ENCODE results near the gene PLEKHG7. TPM values are rescaled to one million over a fixed set of nuclear protein-coding genes. Genes with fewer than 3 reads are reported as not detected.

PLEKHG7 gene
- total RNA-seq, 2 experiments from 2014 or later = not detected

DNA sequence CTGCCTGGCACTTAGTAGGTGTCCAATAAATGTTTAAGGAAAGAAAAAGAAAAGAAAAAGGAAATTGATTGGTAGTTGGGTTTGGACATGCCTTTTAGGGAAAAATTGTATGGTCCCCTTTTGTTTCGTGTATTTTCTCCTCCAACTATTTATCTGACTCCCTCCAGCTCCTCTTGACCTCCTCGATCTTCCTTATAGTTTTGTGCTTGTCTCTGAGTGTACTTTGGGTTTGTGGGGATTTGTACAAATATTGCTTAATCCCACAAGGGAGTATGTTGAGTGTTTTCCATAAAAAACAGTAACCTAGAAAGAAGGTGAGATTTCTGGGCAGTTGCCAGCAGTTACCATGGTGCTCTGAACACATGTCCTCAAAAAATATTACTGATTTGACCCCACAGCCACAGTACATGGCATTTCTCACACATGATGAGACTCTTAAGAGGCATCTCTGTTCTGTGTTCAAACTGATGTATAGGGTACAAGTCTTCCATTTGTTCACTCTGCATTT, 15.7 kb downstream of the PLEKHG7 start:
- intact Hi-C loops (cut with micrococcal nuclease) = no loop called here
- H3K27me3 Mint-ChIP-seq (ENCODE audit: low read depth) = peaks cover 2% of the 10 kb centered on the region
- no peaks in the 10 kb centered on the region for H3K4me1 Mint-ChIP-seq (ENCODE audit: low read depth)
- no peak for DNase-seq
- no peaks in the 10 kb centered on the region for H3K36me3 Mint-ChIP-seq (ENCODE audit: low read depth)
- CTCF ChIA-PET = no interaction called here
- no peaks in the 10 kb centered on the region for H3K9me3 Mint-ChIP-seq
- H3K27ac Mint-ChIP-seq = no peak overlapping the region
- H3K4me3 Mint-ChIP-seq = no peak overlapping the region

DNA sequence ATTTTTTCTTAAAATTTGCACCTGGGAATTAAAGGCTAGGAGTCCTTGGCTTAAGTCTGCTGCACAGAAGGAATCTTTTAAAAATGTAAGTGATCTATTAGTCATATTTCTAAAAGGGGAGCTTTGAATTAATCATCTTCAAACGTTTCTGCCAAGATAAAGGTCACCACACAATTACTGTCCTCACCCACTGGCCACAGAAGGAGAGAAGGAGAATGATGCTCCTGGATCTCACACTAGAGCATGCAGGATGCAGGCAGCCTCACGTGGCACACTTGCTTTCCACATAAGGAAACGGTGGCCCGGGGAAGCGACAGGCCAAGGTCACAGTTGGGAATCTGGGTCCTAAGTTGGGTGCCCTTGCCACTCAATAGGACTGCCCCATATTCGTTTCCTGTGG, 16.9 kb downstream of the PLEKHG7 start:
- H3K27ac Mint-ChIP-seq = no peak overlapping the region
- H3K4me1 Mint-ChIP-seq (ENCODE audit: low read depth) = no peaks in the 10 kb centered on the region
- intact Hi-C loops (cut with micrococcal nuclease) = no loop called here
- peaks cover 4% of the 10 kb centered on the region for H3K9me3 Mint-ChIP-seq
- H3K4me3 Mint-ChIP-seq = no peak overlapping the region
- CTCF ChIA-PET = interaction anchor here (0.6 kb wide), 1 partner anchor 1205 kb away, joined by 3 read pairs; no protein-coding TSS in a partner anchor
- H3K27me3 Mint-ChIP-seq (ENCODE audit: low read depth) = peaks cover 2% of the 10 kb centered on the region
- no peak for DNase-seq
- H3K36me3 Mint-ChIP-seq (ENCODE audit: low read depth) = no peaks in the 10 kb centered on the region

DNA sequence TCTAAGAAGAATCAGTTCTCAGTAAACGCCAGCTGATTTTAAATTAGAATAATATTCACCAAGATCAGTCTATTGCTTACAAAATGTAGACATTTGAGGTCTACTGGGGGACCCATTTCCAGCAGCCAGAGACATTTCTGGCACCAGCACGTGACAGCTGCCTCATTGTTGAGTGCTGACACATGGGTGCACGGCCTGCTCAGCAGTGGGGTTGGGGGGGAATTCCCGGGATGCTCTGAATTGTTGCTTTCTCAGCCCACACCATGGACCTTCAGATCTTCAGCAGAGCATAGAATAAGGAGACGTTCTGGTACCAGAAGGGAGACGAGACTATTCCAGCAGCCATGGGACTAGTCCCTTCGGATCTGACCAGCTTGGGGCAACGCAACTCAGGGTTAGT, 18.3 kb downstream of the PLEKHG7 start:
- DNase-seq = no peak
- intact Hi-C loops (cut with micrococcal nuclease) = no loop called here
- CTCF ChIA-PET = no interaction called here
- H3K4me3 Mint-ChIP-seq = no peak overlapping the region
- no peaks in the 10 kb centered on the region for H3K36me3 Mint-ChIP-seq (ENCODE audit: low read depth)
- no peaks in the 10 kb centered on the region for H3K4me1 Mint-ChIP-seq (ENCODE audit: low read depth)
- H3K27me3 Mint-ChIP-seq (ENCODE audit: low read depth) = peaks cover 7% of the 10 kb centered on the region
- no peak overlapping the region for H3K27ac Mint-ChIP-seq
- peaks cover 11% of the 10 kb centered on the region for H3K9me3 Mint-ChIP-seq

DNA sequence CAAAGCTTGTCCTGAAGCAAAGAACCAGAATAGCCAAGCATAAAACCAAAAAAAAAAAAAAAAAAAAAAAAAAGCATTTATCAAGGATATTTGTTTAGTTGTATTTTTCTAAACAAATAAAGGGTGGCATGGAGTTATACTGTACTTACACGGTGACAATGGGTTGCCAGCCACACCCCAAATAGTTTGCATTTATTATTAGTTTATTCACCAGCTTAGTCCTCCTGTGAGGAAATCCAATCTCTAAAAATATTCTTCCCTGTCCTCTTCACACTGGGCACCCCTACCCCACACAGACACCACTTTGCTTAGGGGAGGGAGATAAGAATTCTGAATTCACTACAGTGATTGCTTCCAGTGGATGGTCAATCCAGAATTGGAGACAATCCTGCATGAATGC, 18.9 kb downstream of the PLEKHG7 start:
- Mint-ChIP-seq H3K27ac (no peak overlapping the region), H3K9me3 (peaks cover 11% of the 10 kb centered on the region), H3K4me1 (ENCODE audit: low read depth) (no peaks in the 10 kb centered on the region), H3K36me3 (ENCODE audit: low read depth) (no peaks in the 10 kb centered on the region), H3K27me3 (ENCODE audit: low read depth) (peaks cover 7% of the 10 kb centered on the region), H3K4me3 (no peak overlapping the region)
- no peak for DNase-seq
- CTCF ChIA-PET = no interaction called here
- intact Hi-C loops (cut with micrococcal nuclease) = no loop called here

DNA sequence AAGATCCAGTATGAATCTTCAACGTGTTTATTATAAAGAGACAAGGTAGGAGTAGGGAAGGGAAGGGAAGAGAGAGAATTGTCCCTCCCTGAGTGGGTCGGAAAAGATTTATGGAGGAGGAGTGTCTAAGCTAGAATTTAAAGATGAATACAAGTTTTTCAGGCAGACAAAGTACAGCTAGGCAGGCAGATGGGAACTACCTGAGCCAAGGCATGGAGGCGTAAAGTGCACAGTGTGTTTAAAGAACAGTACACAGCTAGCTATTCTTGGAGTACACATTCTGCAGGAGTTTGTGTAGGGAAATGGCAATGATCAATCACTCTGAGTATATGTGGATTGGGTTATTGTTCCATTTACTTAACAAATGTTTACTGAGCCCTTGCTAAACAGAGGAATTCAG, 20.1 kb downstream of the PLEKHG7 start:
- H3K4me3 Mint-ChIP-seq = no peak overlapping the region
- peaks cover 7% of the 10 kb centered on the region for H3K27me3 Mint-ChIP-seq (ENCODE audit: low read depth)
- CTCF ChIA-PET = interaction anchor here (1.0 kb wide), 1 partner anchor 58 kb away, joined by 3 read pairs; no protein-coding TSS in a partner anchor
- H3K4me1 Mint-ChIP-seq (ENCODE audit: low read depth) = no peaks in the 10 kb centered on the region
- no peak for DNase-seq
- no peak overlapping the region for H3K27ac Mint-ChIP-seq
- no peaks in the 10 kb centered on the region for H3K36me3 Mint-ChIP-seq (ENCODE audit: low read depth)
- peaks cover 11% of the 10 kb centered on the region for H3K9me3 Mint-ChIP-seq
- intact Hi-C loops (cut with micrococcal nuclease) = no loop called here

DNA sequence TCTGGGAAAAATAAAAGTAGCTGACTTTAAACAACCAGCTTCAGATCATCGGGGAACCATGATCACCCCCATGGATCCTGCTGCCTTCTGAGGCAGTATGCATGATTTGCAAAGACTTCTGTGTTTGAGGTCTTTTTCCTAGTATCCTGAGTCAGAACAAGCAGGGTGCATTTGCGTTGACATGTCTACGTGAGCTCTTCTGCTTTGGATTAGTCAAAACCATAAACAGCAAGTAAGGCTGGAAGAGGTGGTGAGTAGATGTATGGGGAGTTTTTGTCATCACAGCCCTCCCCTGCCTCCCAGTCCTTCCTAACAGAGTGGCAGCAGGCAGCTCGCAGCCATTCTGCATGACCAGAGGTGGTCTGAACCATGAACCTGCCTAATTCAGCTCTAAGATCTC, 24.1 kb downstream of the PLEKHG7 start:
- CTCF ChIA-PET = interaction anchor here (1.3 kb wide), 1 partner anchor 9 kb away, joined by 4 read pairs; no protein-coding TSS in a partner anchor
- no peak for DNase-seq
- Mint-ChIP-seq H3K27me3 (ENCODE audit: low read depth) (peaks cover 7% of the 10 kb centered on the region), H3K4me3 (no peak overlapping the region), H3K9me3 (peaks cover 11% of the 10 kb centered on the region), H3K4me1 (ENCODE audit: low read depth) (no peaks in the 10 kb centered on the region), H3K27ac (no peak overlapping the region), H3K36me3 (ENCODE audit: low read depth) (no peaks in the 10 kb centered on the region)
- intact Hi-C loops (cut with micrococcal nuclease) = no loop called here

DNA sequence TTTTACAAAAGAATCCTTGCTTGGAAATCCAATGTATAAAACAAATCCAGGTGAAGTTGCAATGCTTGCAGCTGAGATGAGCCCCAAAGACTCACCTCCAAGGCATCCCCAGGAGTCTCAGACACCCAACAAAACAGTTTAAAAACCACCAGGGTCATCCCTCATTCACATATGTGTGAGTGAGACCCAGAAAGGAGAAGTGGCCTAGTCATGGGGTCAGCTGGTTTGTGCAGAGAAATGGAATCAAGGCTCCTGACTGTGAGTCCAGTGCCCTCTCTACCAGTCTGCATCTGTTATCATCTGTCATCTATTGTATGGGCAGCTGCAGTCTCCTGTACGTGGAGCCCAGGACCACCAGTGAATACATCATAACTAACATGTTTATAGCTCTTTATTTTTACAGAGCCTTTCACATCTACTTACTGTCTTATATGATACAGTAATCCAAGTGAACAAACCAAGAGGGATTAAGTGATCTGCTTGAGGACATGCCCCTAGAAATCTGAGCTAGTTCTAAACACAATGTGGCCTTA, 27.1 kb downstream of the PLEKHG7 start:
- Mint-ChIP-seq H3K4me3 (no peak overlapping the region), H3K27me3 (ENCODE audit: low read depth) (peaks cover 9% of the 10 kb centered on the region), H3K27ac (no peak overlapping the region), H3K36me3 (ENCODE audit: low read depth) (no peaks in the 10 kb centered on the region), H3K9me3 (peaks cover 6% of the 10 kb centered on the region), H3K4me1 (ENCODE audit: low read depth) (no peaks in the 10 kb centered on the region)
- CTCF ChIA-PET = no interaction called here
- no peak for DNase-seq
- intact Hi-C loops (cut with micrococcal nuclease) = no loop called here

DNA sequence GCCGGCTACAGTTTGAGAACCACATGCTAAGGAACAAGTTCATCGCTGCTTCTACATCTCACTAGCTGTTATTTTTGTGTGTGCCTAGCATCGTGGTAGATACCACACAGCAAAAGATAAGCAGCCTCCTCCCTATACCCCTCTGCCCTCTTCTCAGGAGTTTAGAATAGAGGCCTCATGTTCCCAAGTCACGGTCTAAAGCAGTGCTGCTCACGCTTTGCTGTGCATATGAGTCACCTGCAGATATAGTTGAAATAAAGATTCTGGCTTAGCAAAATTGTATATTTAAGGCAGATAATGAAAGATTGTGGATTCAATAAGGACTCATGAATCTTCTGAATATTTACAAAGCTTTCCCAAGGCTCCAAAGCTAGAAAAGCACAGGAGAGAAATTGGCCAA, 28.0 kb downstream of the PLEKHG7 start:
- intact Hi-C loops (cut with micrococcal nuclease) = no loop called here
- no peak overlapping the region for H3K27ac Mint-ChIP-seq
- H3K4me1 Mint-ChIP-seq (ENCODE audit: low read depth) = peaks cover 2% of the 10 kb centered on the region
- no peak overlapping the region for H3K4me3 Mint-ChIP-seq
- CTCF ChIA-PET = no interaction called here
- H3K36me3 Mint-ChIP-seq (ENCODE audit: low read depth) = no peaks in the 10 kb centered on the region
- H3K27me3 Mint-ChIP-seq (ENCODE audit: low read depth) = peaks cover 7% of the 10 kb centered on the region
- no peaks in the 10 kb centered on the region for H3K9me3 Mint-ChIP-seq
- DNase-seq = no peak

DNA sequence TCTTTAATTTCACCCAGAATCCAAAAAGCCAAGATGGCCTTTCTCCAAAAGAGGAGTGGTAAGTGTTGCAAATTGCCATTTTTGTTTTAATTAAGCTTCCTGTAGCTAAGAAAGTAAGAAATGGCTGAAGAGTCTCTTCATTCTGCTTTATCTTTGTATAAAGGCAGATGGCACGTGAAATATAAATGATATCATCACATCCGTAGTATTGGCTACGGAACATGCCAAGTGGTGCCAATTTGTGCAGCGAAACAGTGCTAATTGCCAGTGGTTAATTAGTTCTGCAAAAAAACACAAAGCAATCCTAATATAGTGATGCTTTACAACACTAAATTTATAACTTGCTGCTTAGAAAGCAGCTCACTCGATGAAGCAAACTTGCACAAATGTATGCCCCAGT, 29.4 kb downstream of the PLEKHG7 start:
- Mint-ChIP-seq H3K4me1 (ENCODE audit: low read depth) (peaks cover 5% of the 10 kb centered on the region), H3K36me3 (ENCODE audit: low read depth) (no peaks in the 10 kb centered on the region), H3K27me3 (ENCODE audit: low read depth) (peaks cover 5% of the 10 kb centered on the region), H3K27ac (no peak overlapping the region), H3K4me3 (no peak overlapping the region), H3K9me3 (no peaks in the 10 kb centered on the region)
- intact Hi-C loops (cut with micrococcal nuclease) = no loop called here
- DNase-seq = no peak
- CTCF ChIA-PET = no interaction called here

DNA sequence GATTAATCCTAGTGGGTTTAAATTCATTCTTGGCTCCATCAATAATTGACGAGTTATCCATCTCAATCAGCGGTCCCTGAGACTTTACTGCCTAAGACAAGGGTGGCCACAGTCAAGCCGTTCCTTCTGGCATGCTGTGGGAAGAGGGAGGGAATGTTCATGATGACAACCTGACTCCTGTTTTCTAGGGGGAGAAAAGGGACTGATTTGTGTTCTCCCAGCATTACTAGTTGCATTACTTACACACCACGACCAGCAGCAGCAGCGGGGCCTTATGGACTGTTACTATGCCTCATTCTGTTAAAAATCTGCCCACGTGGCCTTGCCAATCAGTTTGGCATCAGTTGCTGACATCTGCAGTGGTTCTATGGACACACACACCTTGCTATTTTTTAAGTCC, 29.9 kb downstream of the PLEKHG7 start:
- H3K27me3 Mint-ChIP-seq (ENCODE audit: low read depth) = peaks cover 5% of the 10 kb centered on the region

DNA sequence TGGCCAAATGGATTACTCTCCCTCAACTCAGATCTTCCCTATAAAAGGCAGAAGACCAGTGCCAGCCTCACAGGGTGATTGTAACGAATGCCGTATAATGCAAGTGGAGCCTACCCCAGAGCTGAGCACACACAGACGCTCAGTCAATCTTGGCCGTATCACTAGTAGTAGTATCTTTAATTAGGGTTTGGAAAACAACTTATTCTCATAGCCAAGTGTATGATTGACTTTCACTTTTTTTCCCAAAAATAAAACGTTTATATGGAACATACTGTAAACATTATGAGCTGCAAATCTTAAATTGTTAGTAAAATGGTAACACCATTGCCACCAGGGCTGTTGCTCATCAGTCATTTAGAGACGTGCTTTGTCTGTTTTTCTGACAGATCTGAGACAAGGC, 30.4 kb downstream of the PLEKHG7 start:
- H3K4me1 Mint-ChIP-seq (ENCODE audit: low read depth) = peaks cover 5% of the 10 kb centered on the region
- H3K36me3 Mint-ChIP-seq (ENCODE audit: low read depth) = no peaks in the 10 kb centered on the region
- CTCF ChIA-PET = interaction anchor here (0.6 kb wide), 1 partner anchor 66 kb away, joined by 4 read pairs; no protein-coding TSS in a partner anchor
- H3K27me3 Mint-ChIP-seq (ENCODE audit: low read depth) = peaks cover 5% of the 10 kb centered on the region
- intact Hi-C loops (cut with micrococcal nuclease) = no loop called here
- no peak for DNase-seq
- H3K4me3 Mint-ChIP-seq = no peak overlapping the region
- H3K27ac Mint-ChIP-seq = no peak overlapping the region
- no peaks in the 10 kb centered on the region for H3K9me3 Mint-ChIP-seq

More for the DNA sequence above, 29.9 kb downstream of the PLEKHG7 start:
- Mint-ChIP-seq H3K4me1 (ENCODE audit: low read depth) (peaks cover 5% of the 10 kb centered on the region), H3K27ac (no peak overlapping the region), H3K9me3 (no peaks in the 10 kb centered on the region), H3K4me3 (no peak overlapping the region), H3K36me3 (ENCODE audit: low read depth) (no peaks in the 10 kb centered on the region)
- CTCF ChIA-PET = no interaction called here
- intact Hi-C loops (cut with micrococcal nuclease) = no loop called here
- no peak for DNase-seq

DNA sequence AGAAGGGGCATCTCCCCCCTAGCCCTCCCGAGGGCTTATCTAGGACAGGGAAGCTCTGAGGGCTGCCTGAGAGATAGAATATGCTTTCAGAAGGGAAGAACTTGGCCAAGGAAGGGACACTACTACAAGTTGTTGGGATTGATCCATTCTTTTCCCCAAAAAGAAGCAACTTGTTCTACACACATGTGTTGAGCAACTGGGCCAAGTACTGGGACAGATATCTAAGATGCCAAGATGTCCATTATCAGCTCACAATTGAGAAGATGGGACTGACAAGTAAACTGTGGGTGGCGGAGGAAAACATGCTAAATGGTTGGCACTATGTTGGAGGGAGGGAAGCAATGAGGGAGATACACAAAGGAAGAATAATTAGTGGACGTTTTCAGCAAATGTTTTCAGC, 30.9 kb downstream of the PLEKHG7 start:
- intact Hi-C loops (cut with micrococcal nuclease) = no loop called here
- Mint-ChIP-seq H3K9me3 (no peaks in the 10 kb centered on the region), H3K4me3 (no peak overlapping the region), H3K27ac (no peak overlapping the region), H3K4me1 (ENCODE audit: low read depth) (peaks cover 5% of the 10 kb centered on the region), H3K27me3 (ENCODE audit: low read depth) (peaks cover 5% of the 10 kb centered on the region), H3K36me3 (ENCODE audit: low read depth) (no peaks in the 10 kb centered on the region)
- no peak for DNase-seq
- CTCF ChIA-PET = interaction anchor here (0.6 kb wide), 1 partner anchor 67 kb away, joined by 4 read pairs; no protein-coding TSS in a partner anchor

DNA sequence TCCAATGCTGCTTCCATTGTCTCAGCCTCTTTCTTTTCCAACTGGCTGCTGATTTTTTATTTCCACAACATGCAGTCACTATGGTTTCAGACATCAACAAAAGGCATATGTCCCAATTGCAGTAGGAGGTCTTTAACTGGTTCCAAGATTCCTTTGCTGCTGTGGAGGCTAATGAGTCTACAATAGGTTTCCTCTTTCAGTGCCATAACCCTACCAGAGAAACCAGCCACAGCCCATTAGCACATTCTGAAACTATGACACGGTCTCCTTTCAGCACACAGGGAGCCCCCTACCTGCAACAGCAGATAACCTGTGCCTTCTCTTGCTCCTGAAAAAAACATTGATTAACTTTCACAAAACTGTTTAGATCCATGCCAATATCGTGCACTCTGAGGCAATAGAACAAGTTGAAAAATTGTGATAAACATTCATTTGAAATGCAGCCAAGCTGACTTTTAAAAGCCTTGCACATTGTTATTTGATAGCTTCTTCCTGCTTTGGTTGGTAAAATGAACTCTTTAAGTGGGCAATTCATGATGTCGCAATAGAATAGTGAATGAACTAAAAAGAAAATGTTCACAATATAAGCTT, 32.4 kb downstream of the PLEKHG7 start:
- H3K27ac Mint-ChIP-seq = no peak overlapping the region
- no peaks in the 10 kb centered on the region for H3K9me3 Mint-ChIP-seq
- H3K4me3 Mint-ChIP-seq = no peak overlapping the region
- intact Hi-C loops (cut with micrococcal nuclease) = no loop called here
- CTCF ChIA-PET = no interaction called here
- DNase-seq = peak; percentile 16
- H3K36me3 Mint-ChIP-seq (ENCODE audit: low read depth) = no peaks in the 10 kb centered on the region
- peaks cover 3% of the 10 kb centered on the region for H3K27me3 Mint-ChIP-seq (ENCODE audit: low read depth)
- peaks cover 5% of the 10 kb centered on the region for H3K4me1 Mint-ChIP-seq (ENCODE audit: low read depth)
